Tibial artery (tissue), 4 donors: ENCODE results near the gene SMCO4.

Experiments
- DNase-seq, 2 donors: peaks; one replicate each; pipeline ENCODE4 v3.0.0-alpha.2; 2019
- H3K27ac ChIP-seq, 2 donors: fragments of 200-600 bp; sonication (generic) in 1 of 2; 1 replicate in 1 of 2; 2 replicates in 1 of 2; pipeline ENCODE4 v1.5.1; 2018 to 2019; ENCODE audit warnings: mild to moderate bottlenecking in 1 of 2
- H3K27me3 ChIP-seq, 2 donors: fragments of 200-600 bp; sonication (generic) in 1 of 2; one replicate each; pipeline versions ENCODE4 v1.5.1 to v1.6.0; 2016 to 2019
- H3K36me3 ChIP-seq, 3 donors: fragments of 200-600 bp; sonication (generic) in 2 of 3; one replicate each; pipeline ENCODE4 v1.5.1; 2016 to 2019; ENCODE audit warnings: mild to moderate bottlenecking in 2 of 3
- H3K4me1 ChIP-seq, 4 donors: fragments of 200-600 bp; sonication (generic) in 2 of 4; 1 replicate in 3 of 4; 2 replicates in 1 of 4; pipeline ENCODE4 v1.5.1; 2016 to 2019
- H3K4me3 ChIP-seq, 2 donors: fragments of 200-600 bp; sonication (generic) in 1 of 2; 1 replicate in 1 of 2; 2 replicates in 1 of 2; pipeline ENCODE4 v1.5.1; 2018 to 2019; ENCODE audit warnings: mild to moderate bottlenecking in 2 of 2
- H3K9me3 ChIP-seq, 3 donors: fragments of 200-600 bp; sonication (generic) in 1 of 3; one replicate each; pipeline ENCODE4 v1.5.1; 2016 to 2019
- intact Hi-C: fragments of 100-400 bp; cut with DNase I; formaldehyde crosslinking; loops from one replicate; pipeline ENCODE4 v1.15.0; 2023; ENCODE audit warnings: low total_unique reads
- TF ChIP-seq, protein P1 (sequence below), 2 experiments: fragments of 200-600 bp in 1 of 2; fragments of 450-650 bp in 1 of 2; IDR thresholded peaks; one replicate each; pipeline ENCODE4 v1.5.1; 2017 to 2019; ENCODE audit warnings: antibody characterized with exemption in 2 of 2, mild to moderate bottlenecking in 1 of 2, moderate library complexity in 1 of 2

SMCO4 gene

DNA sequence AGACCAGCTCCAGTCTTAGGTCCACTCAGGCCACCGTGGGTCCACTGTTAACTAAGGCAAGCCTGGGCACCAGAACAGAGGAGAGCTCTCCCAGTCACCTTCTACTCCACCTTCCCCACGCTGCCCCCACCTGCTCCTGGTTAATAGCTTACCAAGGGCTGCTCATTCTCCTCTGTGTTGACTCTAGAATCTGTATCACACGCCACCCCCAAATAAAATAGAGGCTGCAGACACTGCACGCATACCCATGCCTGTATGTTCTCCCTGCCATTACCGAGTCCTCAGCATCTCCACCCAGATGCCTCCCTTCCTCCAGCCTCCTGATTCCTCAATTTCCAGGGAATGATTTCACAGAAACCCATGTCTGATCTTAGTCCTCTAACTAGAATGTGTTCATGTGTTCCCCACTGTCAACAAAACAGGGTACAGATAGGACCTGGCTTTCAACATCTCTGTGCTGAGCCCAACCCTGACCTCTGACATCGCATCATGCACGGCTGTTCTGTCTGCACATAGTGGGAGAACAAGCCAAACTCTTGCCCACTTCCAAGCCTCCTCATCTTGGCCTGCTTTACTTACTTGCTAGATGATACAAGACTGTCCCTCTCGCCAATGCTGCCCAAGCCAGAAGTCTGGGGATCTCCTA, 49.8 kb downstream of the SMCO4 start:
- Histone ChIP-seq H3K4me3 (no peak overlapping the region), H3K36me3 (peaks cover 0 to 25% (median 0%) of the 10 kb centered on the region in 3 donors), H3K9me3 (no peaks in the 10 kb centered on the region), H3K27ac (no peak overlapping the region), H3K27me3 (no peaks in the 10 kb centered on the region), H3K4me1 (no peaks in the 10 kb centered on the region)
- intact Hi-C loops, result no loop called here
- TF ChIP-seq, protein P1, sequence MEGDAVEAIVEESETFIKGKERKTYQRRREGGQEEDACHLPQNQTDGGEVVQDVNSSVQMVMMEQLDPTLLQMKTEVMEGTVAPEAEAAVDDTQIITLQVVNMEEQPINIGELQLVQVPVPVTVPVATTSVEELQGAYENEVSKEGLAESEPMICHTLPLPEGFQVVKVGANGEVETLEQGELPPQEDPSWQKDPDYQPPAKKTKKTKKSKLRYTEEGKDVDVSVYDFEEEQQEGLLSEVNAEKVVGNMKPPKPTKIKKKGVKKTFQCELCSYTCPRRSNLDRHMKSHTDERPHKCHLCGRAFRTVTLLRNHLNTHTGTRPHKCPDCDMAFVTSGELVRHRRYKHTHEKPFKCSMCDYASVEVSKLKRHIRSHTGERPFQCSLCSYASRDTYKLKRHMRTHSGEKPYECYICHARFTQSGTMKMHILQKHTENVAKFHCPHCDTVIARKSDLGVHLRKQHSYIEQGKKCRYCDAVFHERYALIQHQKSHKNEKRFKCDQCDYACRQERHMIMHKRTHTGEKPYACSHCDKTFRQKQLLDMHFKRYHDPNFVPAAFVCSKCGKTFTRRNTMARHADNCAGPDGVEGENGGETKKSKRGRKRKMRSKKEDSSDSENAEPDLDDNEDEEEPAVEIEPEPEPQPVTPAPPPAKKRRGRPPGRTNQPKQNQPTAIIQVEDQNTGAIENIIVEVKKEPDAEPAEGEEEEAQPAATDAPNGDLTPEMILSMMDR (IDR thresholded peaks at IDR 0.05), result no peak
- no peak for DNase-seq

DNA sequence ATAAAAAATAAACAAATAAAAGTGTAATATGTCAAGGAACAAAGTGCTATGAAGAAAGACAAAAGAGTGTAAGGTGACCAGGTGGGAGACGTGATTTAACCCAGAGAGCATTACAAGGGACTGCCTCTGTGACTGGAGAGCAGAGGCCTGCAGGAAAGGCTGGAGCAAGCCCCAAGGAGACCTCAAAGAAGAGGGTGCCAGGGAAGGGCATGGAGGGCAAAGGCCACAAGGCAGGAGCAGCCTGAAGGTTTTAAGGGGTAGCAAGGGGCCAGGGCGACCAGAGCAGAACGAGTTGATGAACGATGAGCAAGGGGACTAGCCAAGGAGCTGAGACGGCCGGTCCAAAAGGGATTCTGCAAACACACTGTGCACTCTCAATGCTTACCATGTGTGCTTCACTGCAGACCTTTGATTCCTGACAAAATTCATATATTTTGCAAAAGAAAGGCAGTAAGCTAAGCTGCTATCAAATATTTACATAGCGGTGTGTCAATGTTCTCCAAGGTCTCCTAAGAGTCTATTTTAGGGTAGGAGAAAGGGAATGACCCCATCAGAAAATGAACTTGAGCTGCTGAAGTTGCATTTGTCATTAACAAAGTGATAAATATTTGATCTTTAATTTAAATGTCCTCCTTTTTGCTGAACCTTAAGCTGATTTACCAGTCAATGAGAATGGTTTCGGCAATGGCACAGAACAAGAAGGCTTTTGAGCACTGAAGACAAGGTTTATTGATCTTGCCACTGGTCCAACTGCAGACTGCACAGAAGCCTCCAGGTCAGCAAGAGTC, 50.5 kb downstream of the SMCO4 start:
- Histone ChIP-seq H3K4me3 (no peak overlapping the region), H3K27ac (no peak overlapping the region), H3K9me3 (no peaks in the 10 kb centered on the region), H3K36me3 (peaks cover 0 to 27% (median 0%) of the 10 kb centered on the region in 3 donors), H3K27me3 (no peaks in the 10 kb centered on the region), H3K4me1 (no peaks in the 10 kb centered on the region)
- TF ChIP-seq, protein P1 (IDR thresholded peaks at IDR 0.05), result no peak
- DNase-seq, result no peak
- intact Hi-C loops, result no loop called here

DNA sequence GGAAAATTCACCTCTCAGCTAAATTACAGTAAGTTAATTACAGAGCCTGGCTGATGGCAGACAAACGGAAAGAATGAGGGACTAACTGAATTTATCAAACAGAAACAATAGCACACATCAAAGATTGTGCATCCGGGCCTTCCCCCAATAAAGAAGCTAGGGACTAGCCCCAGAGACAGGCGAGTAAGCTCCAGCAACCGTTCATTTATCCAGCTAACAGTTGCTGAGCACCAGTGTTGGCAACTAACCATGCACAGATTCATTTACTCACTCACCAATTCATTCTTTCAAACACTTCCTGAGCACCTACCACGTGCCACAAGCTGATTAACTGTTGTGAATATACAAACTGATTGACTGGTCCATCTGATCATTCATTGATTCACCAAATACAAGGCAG, 51.2 kb downstream of the SMCO4 start:
- H3K27me3 ChIP-seq, result no peaks in the 10 kb centered on the region
- no peak for DNase-seq
- peaks cover 0 to 3% (median 0%) of the 10 kb centered on the region in 4 donors for H3K4me1 ChIP-seq
- peaks cover 0 to 27% (median 0%) of the 10 kb centered on the region in 3 donors for H3K36me3 ChIP-seq
- intact Hi-C loops, result no loop called here
- no peak overlapping the region for H3K4me3 ChIP-seq
- no peak overlapping the region for H3K27ac ChIP-seq
- TF ChIP-seq, protein P1 (IDR thresholded peaks at IDR 0.05), result no peak
- no peaks in the 10 kb centered on the region for H3K9me3 ChIP-seq

DNA sequence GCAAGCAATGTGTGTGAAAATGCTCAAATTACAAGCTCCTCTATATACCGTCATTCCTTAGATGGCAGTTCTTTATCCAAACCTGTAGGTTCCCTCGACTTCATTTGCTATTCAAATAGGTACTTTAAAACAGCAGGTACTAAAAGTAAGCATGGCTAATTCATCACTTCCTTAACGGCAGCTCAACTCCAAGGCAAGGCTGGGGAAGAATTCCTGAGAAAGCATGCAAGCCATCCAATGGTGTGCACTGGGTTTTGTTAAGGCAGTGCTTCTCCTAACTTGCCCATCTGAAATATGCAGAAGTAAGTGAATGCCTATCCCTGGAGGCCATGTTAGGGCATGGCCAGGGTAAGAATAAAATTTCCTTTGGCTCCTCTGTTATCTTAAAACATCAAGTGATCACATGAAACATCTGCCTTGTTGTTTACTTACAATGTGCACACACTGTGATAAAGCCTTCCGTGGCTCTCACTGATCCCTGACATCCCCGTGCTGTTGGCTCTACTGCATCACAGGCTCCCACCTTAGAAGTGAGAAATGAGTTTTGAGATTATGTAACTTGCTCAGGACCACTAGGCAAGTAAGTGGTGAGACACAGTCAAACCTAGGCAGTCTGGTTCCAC, 52.1 kb downstream of the SMCO4 start:
- no peaks in the 10 kb centered on the region for H3K27me3 ChIP-seq
- no peaks in the 10 kb centered on the region for H3K9me3 ChIP-seq
- TF ChIP-seq, protein P1 (IDR thresholded peaks at IDR 0.05), result no peak
- H3K4me1 ChIP-seq, result peaks cover 0 to 3% (median 0%) of the 10 kb centered on the region in 4 donors
- no peak overlapping the region for H3K4me3 ChIP-seq
- no peak for DNase-seq
- H3K27ac ChIP-seq, result no peak overlapping the region
- intact Hi-C loops, result no loop called here
- peaks cover 0 to 27% (median 0%) of the 10 kb centered on the region in 3 donors for H3K36me3 ChIP-seq

DNA sequence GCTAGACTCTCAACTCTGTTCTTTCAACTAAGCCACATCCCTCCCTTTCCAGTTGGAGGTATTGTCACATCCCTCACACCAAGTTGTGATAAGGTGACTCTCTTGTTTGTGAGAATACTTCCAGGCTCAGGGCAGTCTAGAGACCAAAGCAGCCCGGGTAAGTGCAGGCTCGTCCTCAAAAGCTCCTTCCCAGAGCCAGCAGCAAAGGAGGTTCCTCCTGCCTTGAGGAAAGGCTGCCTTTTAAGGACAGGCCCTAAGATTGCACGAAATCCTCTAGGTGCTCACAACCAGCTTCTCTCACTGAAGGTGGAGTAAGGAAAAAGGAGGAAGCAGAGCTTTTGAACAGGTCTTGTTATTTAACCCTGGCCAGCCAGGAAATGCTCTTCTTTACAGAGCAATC, 53.4 kb downstream of the SMCO4 start:
- Histone ChIP-seq H3K9me3 (no peaks in the 10 kb centered on the region), H3K27ac (no peak overlapping the region), H3K4me3 (no peak overlapping the region), H3K4me1 (peaks cover 0 to 6% (median 4%) of the 10 kb centered on the region in 4 donors), H3K36me3 (peaks cover 0 to 27% (median 0%) of the 10 kb centered on the region in 3 donors), H3K27me3 (no peaks in the 10 kb centered on the region)
- DNase-seq, result no peak
- intact Hi-C loops, result no loop called here
- TF ChIP-seq, protein P1 (IDR thresholded peaks at IDR 0.05), result no peak
